Ishikawa (cell line): ENCODE measurements around the gene FCAMR.

Source experiments
- CEBPB ChIP-seq: IDR thresholded peaks from 2 replicates; pipeline ENCODE4 v1.6.1; 2012
- CREB1 ChIP-seq: IDR thresholded peaks from 2 replicates; pipeline ENCODE4 v1.6.1; 2012; ENCODE audit warnings: low read depth
- EGR1 ChIP-seq: IDR thresholded peaks from 2 replicates; pipeline ENCODE4 v1.6.1; 2012
- EP300 ChIP-seq: IDR thresholded peaks from 2 replicates; pipeline ENCODE4 v1.6.1; 2012; ENCODE audit warnings: borderline replicate concordance
- FOXM1 ChIP-seq: IDR thresholded peaks from 2 replicates; pipeline ENCODE4 v1.6.1; 2012; ENCODE audit warnings: low read depth, borderline replicate concordance
- MAX ChIP-seq: IDR thresholded peaks from 2 replicates; pipeline ENCODE4 v1.6.1; 2012
- NFIC ChIP-seq: IDR thresholded peaks from 2 replicates; pipeline ENCODE4 v1.6.1; 2012
- RAD21 ChIP-seq: IDR thresholded peaks from 2 replicates; pipeline ENCODE4 v1.6.1; 2012; ENCODE audit warnings: low read depth
- REST ChIP-seq: IDR thresholded peaks from 2 replicates; pipeline ENCODE4 v1.6.1; 2012; ENCODE audit warnings: low read depth, mild to moderate bottlenecking
- TAF1 ChIP-seq: IDR thresholded peaks from 2 replicates; pipeline ENCODE4 v1.6.1; 2012; ENCODE audit warnings: low read depth, mild to moderate bottlenecking
- TCF12 ChIP-seq: IDR thresholded peaks from 2 replicates; pipeline ENCODE4 v1.6.1; 2012; ENCODE audit warnings: low read depth
- TEAD4 ChIP-seq: IDR thresholded peaks from 2 replicates; pipeline ENCODE4 v1.6.1; 2012
- USF1 ChIP-seq: IDR thresholded peaks from 2 replicates; pipeline ENCODE4 v1.6.1; 2012
- YY1 ChIP-seq: IDR thresholded peaks from 2 replicates; pipeline ENCODE4 v1.6.1; 2012; ENCODE audit warnings: low read depth
- ZBTB7A ChIP-seq: IDR thresholded peaks from 2 replicates; pipeline ENCODE4 v1.6.1; 2012; ENCODE audit warnings: low read depth

FCAMR gene

GRCh38 chr1:206970446-206970845 is at the start of gene FCAMR:
FCAMR (minus strand) TSS chr1:206970460; CDS start chr1:206970125, 335 bp downstream.
- TF ChIP-seq YY1, result no peak
- no peak for TF ChIP-seq TCF12
- no peak for TF ChIP-seq CEBPB
- TF ChIP-seq TAF1, result no peak
- TF ChIP-seq ZBTB7A, result no peak
- no peak for TF ChIP-seq RAD21
- TF ChIP-seq REST, result no peak
- TF ChIP-seq FOXM1, result no peak
- TF ChIP-seq EGR1, result no peak
- TF ChIP-seq NFIC, result no peak
- no peak for TF ChIP-seq USF1
- TF ChIP-seq MAX, result no peak
- TF ChIP-seq CREB1, result no peak
- no peak for TF ChIP-seq TEAD4
- TF ChIP-seq EP300, result no peak

GRCh38 chr1:207019661-207020060 is 49.4 kb upstream of the FCAMR start:
- TF ChIP-seq EP300 (no peak), REST (no peak), CEBPB (no peak), NFIC (no peak), EGR1 (no peak), USF1 (no peak), FOXM1 (no peak), MAX (no peak), RAD21 (no peak), TEAD4 (no peak), CREB1 (no peak)

GRCh38 chr1:207019161-207019560 is 48.9 kb upstream of the FCAMR start:
- no peak for TF ChIP-seq RAD21
- no peak for TF ChIP-seq MAX
- TF ChIP-seq EGR1, result no peak
- no peak for TF ChIP-seq YY1
- no peak for TF ChIP-seq ZBTB7A
- no peak for TF ChIP-seq TCF12
- TF ChIP-seq EP300, result no peak

- TF ChIP-seq TCF12, result no peak
- no peak for TF ChIP-seq YY1
- no peak for TF ChIP-seq ZBTB7A
- no peak for TF ChIP-seq FOXM1
- no peak for TF ChIP-seq EGR1
- no peak for TF ChIP-seq CREB1
- TF ChIP-seq MAX, result no peak
- no peak for TF ChIP-seq NFIC
- no peak for TF ChIP-seq RAD21
- no peak for TF ChIP-seq EP300
- TF ChIP-seq TAF1, result no peak
- no peak for TF ChIP-seq CEBPB
- TF ChIP-seq REST, result no peak
- TF ChIP-seq USF1, result no peak
- no peak for TF ChIP-seq TEAD4
These were observed 48.4 kb upstream of the FCAMR start for GRCh38 chr1:207018707-207019106.
